Activated CD4-positive, alpha-beta T cell treated with anti-CD3 and anti-CD28 coated beads, Interleukin-2, Interleukin-4, amounts not matched to agents 100 ng/mL and 50 ng/mL, durations not matched to agents 16 hours and 8 hours (primary cell): ENCODE measurements around the gene NDUFS3.
"Not testable (repeated sequence)": the region's sequence is repeated elsewhere in the genome, so short reads cannot be mapped to it uniquely, and the experiment has no call there.

Source experiments
- DNase-seq: peaks from one replicate; pipeline ENCODE4 v3.0.0-alpha.2; 2020; ENCODE audit warnings: low spot score

The NDUFS3 gene

DNA sequence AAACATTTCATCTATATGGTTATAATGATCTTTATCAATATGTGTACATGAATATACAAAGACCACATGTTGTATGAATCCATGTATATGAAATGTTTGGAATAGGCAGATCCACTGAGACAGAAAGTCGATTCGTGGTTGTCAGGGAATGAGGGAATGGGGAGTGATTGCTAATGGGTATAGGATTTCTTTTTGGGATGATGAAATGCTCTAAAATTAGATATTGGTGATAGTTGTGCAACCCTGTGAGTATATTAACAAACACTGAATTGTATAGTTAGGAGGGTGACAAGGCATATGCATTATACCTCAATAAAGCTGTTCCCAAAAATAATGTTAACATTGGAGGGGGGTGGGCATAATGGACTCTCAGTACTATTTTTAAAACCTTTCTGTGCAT, 18.4 kb upstream of the NDUFS3 start:
- DNase-seq, result no peak

DNA sequence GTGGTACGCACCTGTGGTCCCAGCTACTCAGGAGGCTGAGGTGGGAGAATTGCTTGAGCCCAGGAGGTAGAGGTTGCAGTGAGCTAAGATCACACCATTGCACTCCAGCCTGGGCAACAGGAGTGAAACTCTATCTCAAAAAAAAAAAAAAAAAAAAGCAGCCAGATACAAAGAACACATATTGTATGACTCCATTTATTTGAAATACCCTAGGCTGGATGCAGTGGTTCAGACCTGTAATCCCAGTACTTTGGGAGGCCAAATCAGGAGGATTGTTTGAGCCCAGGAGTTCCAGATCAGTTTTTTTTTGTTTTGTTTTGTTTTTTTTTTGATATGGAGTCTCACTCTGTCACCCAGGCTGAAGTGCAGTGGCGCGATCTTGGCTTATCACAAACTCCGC, 16.5 kb upstream of the NDUFS3 start:
- DNase-seq, result not testable (repeated sequence)

DNA sequence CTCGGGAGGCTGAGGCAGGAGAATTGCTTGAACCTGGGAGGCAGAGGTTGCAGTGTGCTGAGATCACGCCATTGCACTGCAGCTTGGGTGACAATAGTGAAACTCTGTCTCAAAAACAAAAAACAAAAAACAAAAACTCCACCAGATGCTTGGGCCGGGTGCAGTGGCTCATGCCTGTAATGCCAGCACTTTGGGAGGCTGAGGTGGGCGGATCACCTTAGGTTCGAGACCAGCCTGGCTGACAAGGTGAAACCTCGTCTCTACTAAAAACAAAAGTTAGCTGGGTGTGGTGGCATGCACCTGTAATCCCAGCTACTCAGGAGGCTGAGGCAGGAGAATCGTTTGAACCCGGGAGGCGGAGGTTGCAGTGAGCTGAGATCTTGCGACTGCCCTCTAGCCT, 14.5 kb upstream of the NDUFS3 start:
- not testable (repeated sequence) for DNase-seq

DNA sequence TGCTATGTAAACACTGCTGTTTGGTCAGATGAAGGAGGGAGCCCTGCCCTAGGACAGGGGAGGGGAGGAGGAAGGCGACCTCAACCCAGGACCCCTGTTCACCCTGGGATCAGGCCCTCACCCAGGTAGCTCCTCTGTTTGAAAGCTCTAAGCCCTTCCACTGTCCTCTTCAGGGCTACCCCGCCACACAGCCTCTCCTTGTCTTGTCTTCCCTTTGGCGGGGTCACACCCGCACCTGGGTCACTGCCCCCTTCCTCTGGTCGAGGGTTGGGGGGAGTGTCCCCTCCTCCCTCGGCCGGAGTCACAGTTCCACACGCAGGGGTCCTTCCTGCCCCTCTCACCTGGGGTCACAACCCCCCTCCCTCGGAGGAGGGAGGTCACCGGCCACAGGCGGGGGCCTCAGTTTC, 13.9 kb upstream of the NDUFS3 start:
- no peak for DNase-seq

DNA sequence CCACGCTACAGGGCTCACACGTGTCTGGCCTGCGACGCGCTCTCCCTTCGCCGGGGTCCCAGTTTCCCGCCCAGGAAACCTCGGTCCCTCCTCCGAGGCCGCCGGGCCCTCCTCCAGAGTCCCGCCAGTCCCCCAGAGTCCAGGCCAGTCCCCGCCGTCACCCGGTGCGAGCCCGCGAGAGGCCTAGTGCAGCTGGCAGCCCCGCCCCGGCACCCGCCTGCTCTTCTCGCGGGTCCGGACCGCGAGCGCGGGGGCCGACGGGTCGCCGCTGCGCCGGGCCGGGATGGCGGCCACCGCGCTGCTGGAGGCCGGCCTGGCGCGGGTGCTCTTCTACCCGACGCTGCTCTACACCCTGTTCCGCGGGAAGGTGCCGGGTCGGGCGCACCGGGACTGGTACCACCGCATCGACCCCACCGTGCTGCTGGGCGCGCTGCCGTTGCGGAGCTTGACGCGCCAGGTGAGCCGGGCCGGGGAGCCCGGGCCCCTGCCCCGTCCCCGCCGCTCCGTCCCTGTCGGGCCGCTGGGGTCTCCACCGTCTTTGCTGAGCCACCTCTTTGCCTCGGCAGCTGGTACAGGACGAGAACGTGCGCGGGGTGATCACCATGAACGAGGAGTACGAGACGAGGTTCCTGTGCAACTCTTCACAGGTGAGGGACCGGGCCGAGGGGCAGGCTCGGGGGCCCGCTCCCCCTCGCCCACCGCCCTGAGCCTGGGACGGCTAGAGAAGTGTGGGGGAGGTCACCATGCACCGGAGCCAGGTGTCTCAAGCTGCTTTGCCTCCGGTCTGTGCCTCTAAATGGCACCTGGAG, 13.3 kb upstream of the NDUFS3 start, which contains the start of gene PTPMT1:
Gene PTPMT1 (plus strand): TSS at position 260 of the 809 bp plus-strand sequence. CDS start 24 bp downstream, at position 284.
- DNase-seq, result peak; percentile 73

DNA sequence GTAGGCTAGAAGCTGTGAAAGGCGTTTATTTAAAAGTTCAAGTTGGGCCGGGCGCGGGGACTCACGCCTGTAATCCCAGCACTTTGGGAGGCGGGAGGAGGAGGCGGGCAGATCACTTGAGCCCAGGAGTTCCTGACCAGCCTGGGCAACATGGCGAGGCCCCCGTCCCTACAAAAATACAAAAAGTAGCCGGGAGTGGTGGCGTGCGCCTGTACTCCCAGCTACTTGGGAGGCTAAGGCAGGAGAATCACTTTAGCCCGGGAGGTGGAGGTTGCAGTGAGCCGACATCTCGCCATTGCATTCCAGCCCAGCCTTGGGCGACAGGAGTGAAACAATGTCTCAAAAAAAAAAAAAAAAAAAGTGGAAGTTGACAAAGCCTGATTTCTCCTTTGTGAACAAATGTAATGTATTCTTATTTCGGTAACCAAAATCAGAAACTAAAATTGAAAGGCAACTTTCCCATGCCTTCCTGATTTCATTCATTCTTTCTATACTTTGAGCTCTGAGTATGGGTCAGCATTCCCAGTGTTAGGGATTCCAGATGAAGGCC, 12.7 kb upstream of the NDUFS3 start:
- DNase-seq, result no peak

DNA sequence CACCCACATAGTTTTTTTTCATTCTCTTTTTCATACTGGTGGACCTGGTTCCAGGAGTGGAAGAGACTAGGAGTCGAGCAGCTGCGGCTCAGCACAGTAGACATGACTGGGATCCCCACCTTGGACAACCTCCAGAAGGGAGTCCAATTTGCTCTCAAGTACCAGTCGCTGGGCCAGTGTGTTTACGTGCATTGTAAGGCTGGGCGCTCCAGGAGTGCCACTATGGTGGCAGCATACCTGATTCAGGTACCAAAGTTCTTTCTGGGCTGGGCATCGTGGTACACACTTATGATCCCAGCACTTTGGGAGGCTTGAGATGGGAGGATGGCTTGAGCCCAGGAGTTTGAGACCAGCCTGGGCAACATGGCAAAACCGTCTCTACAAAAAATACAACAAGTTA, 9.2 kb upstream of the NDUFS3 start:
- no peak for DNase-seq

DNA sequence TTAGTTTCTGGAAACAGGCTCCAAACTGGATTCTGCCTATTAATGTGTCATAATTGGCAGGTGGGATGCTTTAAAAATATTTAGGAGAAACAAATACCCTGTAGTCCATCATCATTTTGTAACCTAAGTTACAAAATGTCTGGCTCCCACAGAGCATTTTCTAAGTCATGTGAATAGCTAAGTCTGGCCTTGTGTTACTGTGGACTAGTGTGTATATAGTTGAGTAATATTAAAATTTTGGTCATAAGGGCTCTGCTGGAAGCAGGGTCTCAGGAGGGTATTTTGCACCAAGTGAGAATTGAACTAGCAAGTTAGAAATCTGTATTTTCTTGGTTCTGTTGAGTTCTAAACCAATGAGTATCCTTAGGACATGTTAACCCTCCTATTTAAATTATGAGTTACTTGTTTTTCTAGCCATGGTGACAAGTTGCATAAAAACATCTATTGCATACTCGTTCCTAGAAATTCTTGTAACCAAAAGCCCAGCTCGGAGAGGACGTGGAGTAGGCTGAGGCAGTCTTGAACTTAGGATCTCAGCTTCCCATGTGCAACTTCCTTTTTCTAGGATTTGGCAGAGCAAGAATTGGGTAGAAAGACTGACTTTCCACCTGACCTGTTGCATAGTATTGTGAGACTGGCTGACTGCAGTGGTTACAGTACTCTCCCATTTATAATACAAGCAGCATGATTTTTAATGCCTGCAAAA, 8.1 kb upstream of the NDUFS3 start:
- no peak for DNase-seq

DNA sequence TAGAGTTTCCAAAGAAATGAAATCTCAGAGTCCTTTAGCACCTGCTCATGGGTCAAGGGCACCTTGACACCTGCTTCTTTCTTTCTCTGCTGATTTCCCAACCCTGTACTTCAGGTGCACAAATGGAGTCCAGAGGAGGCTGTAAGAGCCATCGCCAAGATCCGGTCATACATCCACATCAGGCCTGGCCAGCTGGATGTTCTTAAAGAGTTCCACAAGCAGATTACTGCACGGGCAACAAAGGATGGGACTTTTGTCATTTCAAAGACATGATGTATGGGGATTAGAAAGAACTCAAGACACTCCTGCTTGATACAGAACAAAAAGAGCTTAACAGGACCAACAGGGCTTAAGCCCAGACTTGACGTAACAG, 7.5 kb upstream of the NDUFS3 start:
- no peak for DNase-seq

DNA sequence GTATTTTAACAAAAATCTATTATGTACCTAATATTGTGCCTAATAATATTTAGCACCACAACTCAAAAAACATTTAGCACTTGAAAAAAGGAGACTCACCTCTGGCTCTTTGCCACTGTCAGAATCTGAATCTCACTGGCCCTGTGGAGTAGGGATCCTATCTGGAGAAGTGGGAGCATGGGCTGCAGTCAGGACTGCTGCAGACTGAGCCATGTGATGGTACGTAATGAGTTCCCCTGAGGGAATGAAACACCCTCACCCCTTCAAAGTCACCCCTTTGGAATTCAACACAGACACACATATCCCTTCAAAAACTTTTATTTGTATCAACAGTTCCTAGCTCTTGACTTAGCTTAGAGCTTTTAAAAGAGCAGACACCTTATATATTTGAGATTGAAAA, 7.0 kb upstream of the NDUFS3 start:
- no peak for DNase-seq

DNA sequence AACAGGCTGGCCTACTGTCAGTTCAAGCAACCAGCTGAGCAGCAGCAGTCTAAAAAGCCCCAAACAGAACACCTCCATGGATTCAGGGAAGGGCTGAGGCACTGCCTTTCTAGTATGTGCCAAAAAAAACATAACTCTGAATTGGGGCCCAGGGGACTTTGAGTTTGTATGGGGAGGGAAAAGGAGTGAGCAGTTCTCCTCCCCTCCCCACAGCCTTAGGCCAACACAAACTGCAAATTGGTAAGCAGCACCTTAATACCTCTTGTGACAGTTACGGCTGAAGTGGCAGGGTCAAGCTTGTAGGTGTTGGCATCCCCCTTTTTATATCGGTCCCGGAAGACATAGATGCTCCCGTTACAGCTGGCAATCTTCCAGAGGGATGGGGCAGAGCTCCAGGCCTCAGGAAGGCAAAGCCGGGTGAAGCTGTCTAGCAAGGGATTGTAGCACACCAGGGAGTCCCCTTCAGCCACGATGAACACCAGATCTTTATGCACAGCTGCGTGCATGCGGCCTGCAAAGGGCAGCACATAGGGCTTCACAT, 6.1 kb upstream of the NDUFS3 start:
- DNase-seq, result no peak

DNA sequence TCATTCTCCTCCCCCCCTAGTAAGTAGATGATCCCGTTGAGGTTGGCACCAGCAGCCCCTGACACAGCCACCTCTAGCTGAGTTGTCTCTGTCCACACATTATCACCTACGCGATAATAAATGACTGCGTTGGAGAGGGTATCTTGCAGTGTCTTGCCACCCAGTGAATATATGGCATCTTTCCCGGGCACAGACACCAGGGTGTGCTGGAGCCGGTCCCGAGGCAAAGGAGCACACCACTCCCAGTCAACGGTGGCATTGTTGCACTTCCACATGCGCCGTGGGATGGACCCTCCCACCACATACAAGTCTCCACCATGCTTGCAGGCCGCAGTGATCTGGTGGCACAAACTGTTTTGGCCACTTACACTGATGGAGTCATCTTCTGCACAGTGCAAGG, 5.6 kb upstream of the NDUFS3 start:
- no peak for DNase-seq

DNA sequence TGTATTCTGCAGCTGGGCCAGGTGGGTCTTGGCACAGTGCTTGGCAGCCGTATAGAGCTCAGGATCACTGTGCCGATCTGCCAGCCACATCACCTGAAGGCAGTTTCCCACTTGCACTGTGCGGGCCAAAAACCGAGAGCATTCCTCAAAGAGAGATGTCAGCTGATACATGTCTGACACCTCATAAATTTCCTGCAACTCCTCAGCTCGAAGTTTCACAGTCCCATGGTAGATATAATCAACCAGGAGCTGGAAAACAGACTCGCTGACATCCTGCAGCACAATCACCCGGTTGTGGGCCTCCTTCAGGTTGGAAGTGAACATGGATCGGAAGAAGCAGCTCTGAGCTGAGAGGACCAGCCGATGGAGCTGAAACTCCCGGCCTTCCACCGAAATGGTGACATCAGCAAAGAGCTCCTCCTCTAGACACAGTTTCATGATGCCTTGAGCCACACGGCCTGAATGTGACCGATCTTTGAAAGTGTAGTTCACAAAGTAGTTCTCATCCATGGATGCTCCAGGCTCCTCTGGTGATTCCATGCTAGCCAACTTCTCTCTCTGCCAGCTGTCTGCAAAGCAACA, 1.3 kb upstream of the NDUFS3 start:
- DNase-seq, result no peak

DNA sequence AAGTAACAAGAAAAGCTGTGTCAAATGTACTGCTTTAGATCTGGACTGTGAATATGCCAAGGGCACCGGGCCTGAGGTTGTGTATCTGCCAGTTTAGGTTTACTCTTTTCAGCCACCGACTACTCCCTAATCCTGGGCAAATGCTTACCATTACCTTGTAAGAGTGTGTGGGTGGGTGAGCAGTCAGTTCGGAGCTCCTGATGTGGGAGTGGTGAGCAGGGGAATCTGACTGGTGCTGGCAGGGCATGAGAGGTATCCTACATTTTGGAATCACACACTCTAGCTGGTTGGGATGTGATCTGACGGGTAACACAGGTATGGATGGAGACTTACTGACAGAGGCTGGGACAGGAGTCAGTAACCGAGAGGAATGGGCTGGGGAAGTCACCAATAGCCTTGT, 5.0 kb downstream of the NDUFS3 start:
- DNase-seq, result no peak

DNA sequence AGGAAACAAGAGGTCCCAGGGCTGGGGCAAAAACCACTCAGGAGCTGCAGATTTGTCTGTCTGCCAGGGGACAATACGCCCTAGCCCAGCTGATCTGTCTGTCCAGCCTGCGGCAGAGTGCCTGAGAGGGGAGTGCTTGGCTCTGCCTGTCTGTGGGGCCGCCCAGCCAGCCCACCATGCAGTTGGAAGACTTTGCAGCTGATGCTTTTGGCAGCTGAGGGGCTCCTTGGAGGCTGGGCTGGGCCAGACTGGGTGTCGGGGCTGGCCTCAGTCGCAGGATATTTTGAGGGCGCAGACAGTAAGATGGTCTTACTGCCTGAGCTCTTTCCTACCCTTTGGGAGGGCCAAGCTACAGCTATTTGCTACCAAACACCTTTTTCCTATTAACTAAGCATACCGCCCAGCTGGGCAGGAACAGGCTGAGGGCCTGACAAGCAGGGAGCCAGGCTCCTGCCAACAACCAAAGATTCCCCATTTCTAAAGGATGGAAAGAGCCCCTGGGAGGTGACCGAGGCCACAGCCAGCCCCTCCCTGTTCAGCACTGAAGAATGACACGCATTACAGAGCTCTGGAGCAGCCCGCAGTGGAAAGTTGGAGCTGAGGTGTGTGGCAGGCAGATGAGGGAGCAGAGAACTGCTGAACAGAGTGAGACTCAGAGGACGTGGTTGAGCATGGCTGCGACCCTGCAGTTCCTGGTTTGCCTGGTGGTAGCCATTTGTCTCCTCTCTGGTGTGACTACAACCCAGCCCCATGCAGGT, 7.4 kb downstream of the NDUFS3 start, which contains the start of gene FAM180B:
Gene FAM180B (plus strand): TSS at position 581 of the 758 bp plus-strand sequence. CDS start 91 bp downstream, at position 672.
- DNase-seq, result no peak

DNA sequence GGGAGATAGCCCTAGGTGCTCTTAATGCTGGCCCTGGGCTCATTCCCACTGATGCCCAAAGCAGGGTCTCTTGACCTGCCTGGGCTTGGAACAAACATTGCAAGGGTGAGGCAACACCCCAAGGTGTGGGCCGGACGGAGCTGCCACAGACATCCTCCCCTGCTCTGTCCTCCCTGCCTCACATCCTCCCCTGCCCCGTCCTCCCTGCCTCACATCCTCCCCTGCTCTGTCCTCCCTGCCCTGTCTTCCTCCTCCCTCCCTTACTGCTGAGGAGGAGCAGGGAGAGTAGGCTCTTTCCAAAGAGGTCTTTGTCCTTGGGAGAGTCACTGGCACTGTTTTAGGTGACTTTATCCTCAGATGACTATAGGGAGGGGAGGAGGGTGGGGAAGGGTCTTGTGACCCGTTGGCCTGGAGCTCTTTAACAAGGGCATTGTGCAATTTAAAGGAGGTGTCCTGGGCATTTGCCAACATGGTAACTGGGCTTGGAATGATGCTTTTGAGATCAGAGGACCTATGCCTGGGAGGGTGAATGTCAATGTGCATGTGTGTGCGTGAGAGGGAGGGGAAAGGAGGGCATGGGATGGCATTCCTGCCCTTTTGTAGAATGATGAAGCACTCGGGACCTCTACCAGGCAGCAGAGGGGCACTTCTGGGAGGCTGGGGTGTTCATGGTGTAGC, 8.3 kb downstream of the NDUFS3 start:
- no peak for DNase-seq

DNA sequence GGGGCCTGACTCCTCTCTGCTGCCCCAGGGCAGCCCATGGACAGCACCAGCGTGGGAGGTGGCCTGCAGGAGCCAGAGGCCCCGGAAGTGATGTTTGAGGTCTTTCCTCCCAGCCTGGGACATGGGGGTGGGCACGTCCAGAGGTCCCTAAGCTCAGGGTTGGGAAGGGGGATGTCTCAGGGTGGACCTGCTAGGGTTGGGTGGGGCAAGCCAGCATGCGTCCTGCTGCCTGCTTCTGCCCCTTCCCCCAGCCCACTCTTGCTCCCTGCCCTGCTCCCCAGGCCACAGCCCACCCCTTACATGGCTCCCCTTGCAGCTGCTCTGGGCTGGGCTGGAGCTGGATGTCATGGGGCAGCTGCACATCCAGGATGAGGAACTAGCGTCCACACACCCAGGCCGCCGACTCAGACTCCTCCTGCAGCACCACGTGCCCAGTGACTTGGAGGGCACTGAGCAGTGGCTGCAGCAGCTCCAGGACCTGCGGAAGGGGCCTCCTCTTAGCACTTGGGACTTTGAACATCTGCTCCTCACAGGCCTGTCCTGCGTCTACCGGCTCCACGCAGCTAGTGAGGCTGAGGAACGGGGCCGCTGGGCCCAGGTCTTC, 9.0 kb downstream of the NDUFS3 start:
- no peak for DNase-seq

DNA sequence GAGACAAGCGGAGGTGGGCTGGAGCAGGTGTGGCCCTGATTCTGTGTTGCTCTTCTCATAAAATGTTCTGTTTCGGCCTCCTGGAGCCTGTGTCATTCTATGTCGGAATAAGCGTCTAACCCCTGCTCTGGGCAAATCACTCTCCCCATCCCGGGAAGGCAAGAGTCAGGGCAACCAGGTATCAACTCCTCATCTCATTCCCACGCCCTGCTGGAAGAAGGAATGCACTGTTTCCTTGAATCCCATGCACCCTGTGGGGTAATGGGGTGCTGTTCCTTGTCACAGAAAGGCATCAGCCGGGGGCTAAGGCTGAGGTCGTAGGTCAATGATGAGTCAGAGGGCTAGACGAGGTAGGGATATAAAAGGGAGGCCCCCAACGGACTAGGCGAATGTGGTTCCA, 10.2 kb downstream of the NDUFS3 start:
- DNase-seq, result no peak

DNA sequence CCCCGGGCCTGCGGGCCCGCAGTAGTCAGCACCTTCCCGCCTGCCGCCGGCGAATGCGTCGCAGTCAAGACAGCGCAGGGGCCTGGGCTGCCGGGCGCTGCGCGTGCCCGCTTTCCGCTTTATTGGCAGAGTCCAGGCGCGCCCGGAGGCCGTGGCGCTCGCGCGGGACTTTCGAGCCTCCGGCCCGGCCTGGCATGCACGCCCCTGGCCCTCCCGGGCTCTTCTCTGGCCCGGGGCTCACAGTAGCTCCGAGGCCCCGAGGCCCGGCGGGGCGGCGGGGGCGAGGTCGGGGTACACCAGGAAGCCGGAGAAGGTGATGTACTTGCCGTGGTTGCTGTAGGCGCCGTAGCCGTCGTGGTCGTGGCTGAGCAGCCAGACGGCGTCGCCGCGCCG, 10.7 kb downstream of the NDUFS3 start:
- no peak for DNase-seq

DNA sequence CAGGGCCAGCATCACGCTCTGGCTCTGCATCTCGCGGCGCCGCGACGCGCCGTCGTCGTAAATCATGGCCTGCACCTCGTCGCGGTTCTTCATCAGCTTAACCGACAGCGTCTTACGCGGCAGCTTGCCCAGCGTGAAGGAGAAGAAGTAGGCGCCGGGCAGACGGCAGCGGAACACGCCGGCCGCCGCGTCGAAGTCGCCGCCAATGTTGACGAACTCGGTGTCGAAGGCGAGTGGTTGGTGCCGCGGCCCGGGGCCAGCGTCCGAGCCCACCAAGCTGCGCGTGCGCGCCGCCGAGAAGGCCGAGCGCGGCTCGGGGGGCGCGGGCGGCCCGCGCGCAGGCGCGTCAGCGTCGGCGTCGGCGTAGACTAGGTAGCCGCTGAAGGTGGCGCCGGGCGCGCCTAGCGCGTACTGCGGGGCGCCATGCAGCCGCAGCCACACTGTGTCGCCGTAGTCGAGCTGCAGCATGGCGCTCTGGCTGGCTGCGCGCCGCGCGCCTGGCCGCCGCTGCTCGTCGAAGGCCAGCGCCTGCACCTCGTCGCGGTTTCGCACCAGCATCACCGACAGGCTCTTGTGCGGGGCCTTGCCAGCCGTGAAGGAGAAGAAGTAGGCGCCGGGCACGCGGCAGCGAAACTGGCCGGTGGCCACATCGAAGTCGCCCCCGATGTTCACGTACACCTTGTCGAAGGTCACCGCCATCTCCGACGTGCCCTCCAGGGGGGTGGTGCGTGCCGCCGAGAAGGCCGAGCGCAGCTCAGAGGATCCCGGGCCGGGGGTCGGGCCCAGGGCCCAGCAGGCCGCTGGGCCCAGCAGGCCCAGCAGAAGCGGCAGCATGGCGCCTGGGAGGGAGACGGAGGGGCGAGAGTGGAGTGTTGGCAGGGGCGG, 11.3 kb downstream of the NDUFS3 start:
- DNase-seq, result no peak
